Measurements from ENCODE around the gene ERBIN.

DNA sequence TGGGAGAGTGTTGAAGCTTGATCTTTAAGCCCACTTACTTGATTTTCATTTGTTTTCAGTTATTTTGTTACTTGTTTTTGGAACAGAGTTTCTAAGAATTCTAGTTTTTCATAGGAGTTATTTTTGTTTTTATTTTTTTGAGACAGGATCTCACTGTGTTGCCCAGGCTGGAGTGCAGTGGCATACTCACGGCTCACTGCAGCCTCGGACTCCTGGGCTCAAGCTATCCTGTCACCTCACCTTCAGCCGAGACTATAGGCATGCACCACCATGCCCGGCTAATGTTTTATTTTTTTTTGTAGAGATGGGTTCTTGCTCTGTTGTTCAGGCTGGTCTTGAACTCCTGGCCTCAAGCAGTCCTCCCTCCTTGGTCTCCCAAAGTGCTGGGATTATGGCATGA, 6.3 kb downstream of the ERBIN start:
- TF ChIP-seq EZH2 (IDR thresholded peaks at IDR 0.05; ENCODE audit: insufficient read depth, poor library complexity, severe bottlenecking) (no peak), EZH2phosphoT487 (IDR thresholded peaks at IDR 0.05; ENCODE audit: insufficient read depth, low read depth) (no peak)

Data from GM23248 (cell line).